ENCODE data around the gene STARD13.
"Not testable (repeated sequence)": the region's sequence is repeated elsewhere in the genome, so short reads cannot be mapped to it uniquely, and the experiment has no call there.

Gene STARD13

GRCh38 chr13:33168321-33168960 is 117.1 kb downstream of the STARD13 start:
- H3K27ac ChIP-seq = peak overlapping the region; percentile 96
- TF ChIP-seq CTCF (IDR thresholded peaks at IDR 0.05; ENCODE audit: low read depth, low read length, missing control alignments) = no peak
- no peak for DNase-seq
- no peaks in the 10 kb centered on the region for H3K27me3 ChIP-seq (replicated peaks)
- H3K4me3 ChIP-seq (ENCODE audit: low read depth, low read length) = no peak overlapping the region
- H3K36me3 ChIP-seq (replicated peaks) = peaks cover 38% of the 10 kb centered on the region
- in situ Hi-C loops (cut with HindIII; ENCODE audit: low pct_ligation_motif_present, low sequenced_read_pairs) = no loop called here

- no peak overlapping the region for H3K4me3 ChIP-seq (ENCODE audit: low read depth, low read length)
- in situ Hi-C loops (cut with HindIII; ENCODE audit: low pct_ligation_motif_present, low sequenced_read_pairs) = no loop called here
- TF ChIP-seq CTCF (IDR thresholded peaks at IDR 0.05; ENCODE audit: low read depth, low read length, missing control alignments) = no peak
- no peaks in the 10 kb centered on the region for H3K27me3 ChIP-seq (replicated peaks)
- DNase-seq = no peak
- peak overlapping the region; percentile 96 for H3K27ac ChIP-seq
- H3K36me3 ChIP-seq (replicated peaks) = peaks cover 46% of the 10 kb centered on the region
Observed at GRCh38 chr13:33167491-33167890, 118.1 kb downstream of the STARD13 start.

- no peak for TF ChIP-seq CTCF (IDR thresholded peaks at IDR 0.05; ENCODE audit: low read depth, low read length, missing control alignments)
- DNase-seq = no peak
- in situ Hi-C loops (cut with HindIII; ENCODE audit: low pct_ligation_motif_present, low sequenced_read_pairs) = no loop called here
- no peaks in the 10 kb centered on the region for H3K27me3 ChIP-seq (replicated peaks)
- H3K27ac ChIP-seq = no peak overlapping the region
- no peak overlapping the region for H3K4me3 ChIP-seq (ENCODE audit: low read depth, low read length)
- H3K36me3 ChIP-seq (replicated peaks) = peaks cover 53% of the 10 kb centered on the region
Observed at GRCh38 chr13:33165787-33166186, 119.8 kb downstream of the STARD13 start.

GRCh38 chr13:33164331-33164730 is 121.2 kb downstream of the STARD13 start:
- no peak for TF ChIP-seq CTCF (IDR thresholded peaks at IDR 0.05; ENCODE audit: low read depth, low read length, missing control alignments)
- Histone ChIP-seq H3K36me3 (replicated peaks) (peaks cover 53% of the 10 kb centered on the region), H3K27me3 (replicated peaks) (no peaks in the 10 kb centered on the region), H3K4me3 (ENCODE audit: low read depth, low read length) (no peak overlapping the region), H3K27ac (peak overlapping the region; percentile 46)
- DNase-seq = no peak
- in situ Hi-C loops (cut with HindIII; ENCODE audit: low pct_ligation_motif_present, low sequenced_read_pairs) = no loop called here

GRCh38 chr13:33162725-33163124 is 122.8 kb downstream of the STARD13 start:
- peaks cover 62% of the 10 kb centered on the region for H3K36me3 ChIP-seq (replicated peaks)
- H3K27me3 ChIP-seq (replicated peaks); H3K27ac ChIP-seq; H3K4me3 ChIP-seq (ENCODE audit: low read depth, low read length); in situ Hi-C loops (cut with HindIII; ENCODE audit: low pct_ligation_motif_present, low sequenced_read_pairs); DNase-seq: not testable (repeated sequence)

- TF ChIP-seq CTCF (IDR thresholded peaks at IDR 0.05; ENCODE audit: low read depth, low read length, missing control alignments) = no peak
- H3K4me3 ChIP-seq (ENCODE audit: low read depth, low read length) = no peak overlapping the region
- peaks cover 44% of the 10 kb centered on the region for H3K36me3 ChIP-seq (replicated peaks)
- DNase-seq = peak; percentile 90
- in situ Hi-C loops (cut with HindIII; ENCODE audit: low pct_ligation_motif_present, low sequenced_read_pairs) = no loop called here
- H3K27ac ChIP-seq = peak overlapping the region; percentile 97
- H3K27me3 ChIP-seq (replicated peaks) = no peaks in the 10 kb centered on the region
Observed at GRCh38 chr13:33158816-33159215, 126.7 kb downstream of the STARD13 start.
